Measurements from ENCODE around the gene TMEM184B.

TMEM184B gene

DNA sequence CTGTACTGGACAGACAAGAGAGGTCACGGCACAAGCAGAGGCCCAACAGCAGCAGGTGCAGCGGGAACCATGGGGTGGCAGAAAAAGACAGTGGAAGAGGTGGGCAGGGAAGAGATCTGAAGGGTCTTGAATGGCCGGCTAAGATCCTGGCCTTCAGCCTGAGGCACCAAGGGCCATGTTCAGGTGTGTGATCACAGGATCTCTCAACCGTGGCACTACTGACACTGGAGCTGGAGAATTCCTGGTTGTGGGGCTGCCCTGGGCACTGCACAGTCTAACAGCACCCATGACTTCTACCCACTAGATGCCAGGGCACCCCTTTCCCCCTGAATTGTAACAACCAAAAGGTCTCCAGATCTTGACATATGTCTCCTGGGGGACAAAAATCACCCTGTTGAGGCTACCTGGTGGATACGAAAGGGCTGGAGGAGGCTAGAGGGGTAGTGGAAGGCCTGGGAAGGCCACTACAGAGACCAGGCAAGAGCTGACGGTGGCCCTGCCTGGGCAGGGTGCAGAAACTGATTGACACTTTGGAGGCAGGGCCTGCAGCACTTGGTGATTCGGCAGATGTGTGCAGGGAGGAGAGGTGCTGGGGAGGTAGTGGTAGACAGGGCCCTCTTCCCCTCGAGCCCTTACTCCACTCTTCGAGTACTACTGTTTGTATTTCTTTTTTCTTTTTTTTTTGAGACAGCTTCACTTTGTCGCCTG is 36.1 kb upstream of the TMEM184B start:
- no peak for DNase-seq (ENCODE audit: low spot score)

DNA sequence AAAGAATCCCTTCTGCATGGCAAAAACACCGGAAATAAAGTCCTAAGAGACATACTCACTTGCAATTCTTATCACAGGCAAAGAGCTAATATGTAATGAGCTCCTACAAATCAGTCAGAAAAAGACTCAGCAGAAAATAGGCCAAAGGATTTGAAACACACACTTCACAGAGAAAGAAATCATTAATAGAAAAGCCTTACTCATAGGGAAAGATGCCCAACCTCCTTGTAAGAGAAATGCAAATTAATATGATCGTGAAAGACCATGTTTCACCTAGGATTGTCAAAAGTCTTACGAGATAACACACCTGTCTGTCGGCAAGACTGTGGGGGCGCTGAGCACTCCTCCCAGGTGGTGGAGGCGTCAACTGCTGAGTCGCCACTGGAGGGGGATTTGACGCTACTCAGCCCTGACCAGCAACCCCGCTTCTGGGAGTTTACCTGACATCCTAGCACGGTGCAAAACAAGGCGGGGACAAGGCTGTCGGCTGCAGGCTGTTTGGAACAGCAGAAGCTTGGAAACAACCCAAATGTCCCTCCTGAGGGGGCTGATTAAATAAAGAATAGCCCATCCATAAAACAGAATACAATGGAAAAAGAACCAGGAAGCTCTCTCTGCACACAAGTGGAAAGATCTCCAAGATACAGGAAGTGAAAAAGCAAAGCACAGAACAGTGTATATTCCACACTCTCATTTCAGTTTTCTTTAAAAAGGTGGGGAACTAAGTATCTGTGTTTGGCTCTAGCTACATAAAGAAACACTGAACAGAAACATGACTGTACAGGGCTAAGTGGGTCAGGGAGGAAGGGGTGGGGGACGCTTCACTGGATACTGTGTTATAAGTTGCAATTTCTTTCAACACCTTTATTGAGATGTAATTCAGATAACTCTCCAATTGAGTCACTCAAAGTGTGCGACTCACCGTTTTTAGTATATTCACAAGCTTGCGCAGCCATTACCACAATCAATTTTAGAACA is 33.0 kb upstream of the TMEM184B start:
- no peak for DNase-seq (ENCODE audit: low spot score)

DNA sequence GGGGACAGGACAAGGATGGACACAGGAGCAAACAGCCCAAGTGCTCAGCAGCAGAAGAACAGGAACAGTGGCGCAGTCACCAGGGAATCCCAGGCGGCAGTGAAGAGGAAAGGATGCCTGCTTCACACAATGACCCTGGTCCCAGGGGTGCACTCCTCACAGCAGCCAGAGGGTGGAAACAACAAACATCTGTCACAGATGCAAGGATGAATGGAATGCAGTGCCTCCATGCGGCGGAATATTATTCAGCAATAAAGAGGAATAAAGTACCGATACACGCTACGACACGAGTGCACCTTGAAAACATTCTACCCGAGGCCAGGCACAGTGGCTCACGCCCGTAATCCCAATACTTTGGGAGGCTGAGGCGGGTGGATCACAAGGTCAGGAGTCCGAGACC is 31.7 kb upstream of the TMEM184B start:
- DNase-seq (ENCODE audit: low spot score), result no peak

DNA sequence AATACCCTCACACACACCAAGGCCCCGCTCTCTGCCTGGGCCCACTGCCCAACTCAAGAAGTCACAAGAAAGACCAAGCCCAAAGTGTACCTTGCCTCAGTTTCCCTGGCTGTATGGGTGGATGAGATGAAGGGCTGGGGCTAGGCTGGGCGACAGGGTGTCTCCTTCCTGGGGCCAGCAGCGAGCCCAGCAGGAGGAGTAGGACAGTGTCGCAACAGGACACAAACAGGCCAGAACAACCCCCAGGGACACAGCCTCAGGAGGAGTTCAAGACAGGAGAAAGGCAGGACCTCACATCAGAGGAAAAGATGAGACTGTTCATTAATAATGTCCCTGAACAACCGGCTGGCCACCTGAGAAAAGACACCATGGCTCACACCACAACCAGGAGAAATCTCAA is 31.2 kb upstream of the TMEM184B start:
- DNase-seq (ENCODE audit: low spot score), result no peak

DNA sequence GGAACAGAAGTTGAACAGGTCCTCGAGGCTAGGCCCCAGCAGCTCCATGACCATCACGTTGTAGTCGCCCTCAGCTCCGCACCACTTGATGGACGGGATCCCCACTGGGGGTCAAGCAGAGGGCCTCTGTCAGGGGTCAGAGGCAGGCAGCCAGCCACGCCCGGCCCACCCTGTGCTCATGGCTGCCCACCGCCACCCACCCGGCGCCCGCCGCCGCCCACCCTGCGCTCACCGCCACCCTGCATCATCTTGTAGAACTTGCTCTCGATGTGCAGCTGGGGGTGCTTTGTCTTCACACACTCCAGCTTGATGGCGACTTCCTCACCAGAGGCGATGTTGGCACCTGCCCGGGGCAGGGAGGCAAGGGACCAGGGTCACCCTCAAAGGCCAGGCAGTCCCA is 30.1 kb upstream of the TMEM184B start:
- no peak for DNase-seq (ENCODE audit: low spot score)

DNA sequence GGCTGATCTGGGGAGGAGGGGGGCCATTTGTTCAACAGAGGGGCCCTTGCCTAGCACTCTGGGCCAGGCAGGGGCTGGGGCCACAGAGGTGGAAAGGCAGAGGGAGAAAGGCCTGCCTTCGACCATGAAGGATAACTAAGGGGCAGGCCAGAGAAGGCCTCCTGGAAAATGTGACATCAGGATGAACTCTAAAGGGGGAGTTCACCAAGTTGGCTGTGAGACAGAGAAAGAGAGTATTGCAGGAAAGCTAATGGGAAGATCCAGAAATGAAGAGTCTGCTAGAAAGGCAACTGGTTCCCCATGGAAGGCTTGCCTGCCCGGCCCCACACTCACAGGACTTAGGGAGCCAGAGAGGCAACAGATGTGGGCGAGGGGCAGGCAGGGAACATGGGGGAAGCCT is 28.1 kb upstream of the TMEM184B start:
- no peak for DNase-seq (ENCODE audit: low spot score)

DNA sequence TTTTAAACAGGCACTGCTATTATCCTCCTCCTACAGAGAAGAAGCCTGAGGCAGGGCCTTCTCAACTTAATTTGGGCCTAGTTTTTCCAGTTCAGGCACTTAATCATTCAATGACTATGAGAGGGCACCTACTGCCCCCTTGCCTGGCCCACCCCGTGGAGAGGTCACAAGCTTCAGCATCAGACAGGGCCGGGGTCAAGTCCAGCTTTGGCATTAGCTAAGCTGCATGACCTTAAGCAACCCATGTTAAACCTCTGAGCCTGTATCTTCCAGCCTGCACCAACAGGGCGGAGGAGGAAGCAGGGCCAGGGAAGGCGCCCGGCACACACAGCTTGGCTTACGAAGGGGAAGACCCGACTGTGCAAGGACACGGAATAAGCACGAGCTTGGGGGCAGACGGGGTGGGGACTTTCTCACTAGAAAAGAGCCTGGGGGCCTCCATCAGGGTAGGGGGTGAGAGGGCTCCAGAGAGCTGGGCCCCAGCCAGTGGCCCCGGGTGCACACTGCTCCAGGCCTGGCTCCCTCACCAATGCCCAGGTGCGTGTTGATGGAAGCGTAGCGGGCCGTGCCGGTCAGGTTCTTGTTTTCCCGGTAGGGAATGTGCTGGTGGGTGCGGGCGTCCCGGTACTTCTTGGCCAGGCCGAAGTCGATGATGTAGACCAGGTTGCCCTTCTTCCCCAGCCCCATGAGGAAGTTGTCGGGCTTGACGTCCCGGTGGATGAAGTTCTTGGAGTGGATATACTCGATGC is 27.6 kb upstream of the TMEM184B start:
- DNase-seq (ENCODE audit: low spot score), result no peak

DNA sequence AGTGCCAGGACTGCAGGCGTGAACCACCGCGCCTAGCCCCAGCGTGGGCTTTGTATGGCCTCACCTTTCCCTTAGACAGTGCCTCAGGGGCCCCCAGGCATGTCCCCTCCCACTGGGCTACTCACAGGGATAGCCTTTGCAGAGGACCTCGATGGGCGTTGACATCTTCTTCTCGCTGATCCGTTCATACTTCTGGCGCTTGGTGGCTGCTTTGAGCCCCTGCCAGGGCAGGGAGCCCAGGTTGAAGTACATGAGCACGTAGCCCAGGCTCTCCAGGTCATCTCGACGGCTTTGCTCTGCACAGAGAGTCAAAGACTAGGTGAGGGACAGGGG is 26.9 kb upstream of the TMEM184B start:
- DNase-seq (ENCODE audit: low spot score), result no peak

DNA sequence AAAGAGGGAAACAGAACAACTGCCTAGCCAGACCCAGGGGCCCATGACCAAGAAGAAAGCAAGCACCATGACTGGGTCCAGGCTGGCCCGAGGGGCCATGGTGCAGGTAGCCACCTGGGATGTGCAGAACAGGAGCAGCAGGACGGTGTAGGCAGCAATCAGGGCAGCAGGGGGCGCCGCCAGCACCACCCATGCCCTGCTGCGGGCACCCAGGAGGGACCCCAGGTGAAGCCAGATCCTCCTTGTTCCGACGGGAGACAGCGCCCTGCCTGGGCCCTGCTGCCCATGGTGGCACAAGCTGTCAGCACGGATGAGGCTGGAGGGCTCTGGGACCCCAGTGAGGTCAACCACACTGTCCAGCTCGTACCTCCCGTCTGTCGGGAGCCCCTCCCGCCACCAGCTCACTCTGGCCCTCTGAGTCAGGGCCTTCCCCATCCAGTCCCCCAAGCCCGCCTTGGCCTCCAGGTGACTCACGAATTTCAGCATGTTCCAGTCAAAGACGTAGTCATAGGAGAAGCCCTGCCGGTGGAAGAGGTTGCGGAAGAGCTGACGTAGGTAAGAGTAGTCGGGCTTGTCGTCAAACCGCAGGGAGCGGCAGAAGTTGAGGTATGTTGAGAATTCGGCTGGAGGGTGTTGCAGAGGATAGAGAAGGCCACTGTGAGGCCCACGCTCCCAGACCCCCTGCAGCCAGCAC is 25.6 kb upstream of the TMEM184B start:
- DNase-seq (ENCODE audit: low spot score), result no peak

DNA sequence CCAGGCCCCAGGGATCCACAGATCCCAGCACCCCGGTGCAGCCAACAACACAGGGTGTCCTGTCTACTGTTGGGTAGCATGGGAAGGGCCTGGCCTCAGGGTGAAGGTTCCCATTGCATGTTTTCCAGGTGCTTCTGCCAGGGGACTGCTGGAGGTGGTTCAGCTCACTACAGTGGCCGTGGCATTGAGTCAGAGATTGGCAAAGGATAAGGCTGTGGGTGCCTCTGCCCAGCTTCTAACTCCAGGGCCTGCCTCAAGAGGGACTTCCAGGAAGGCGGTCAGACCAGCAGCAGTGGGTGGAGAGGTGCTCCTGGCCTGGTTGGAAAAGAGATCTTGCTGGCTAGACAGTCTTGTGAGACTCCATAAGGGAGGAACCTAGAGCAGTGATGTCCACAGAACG is 23.6 kb upstream of the TMEM184B start:
- no peak for DNase-seq (ENCODE audit: low spot score)

DNA sequence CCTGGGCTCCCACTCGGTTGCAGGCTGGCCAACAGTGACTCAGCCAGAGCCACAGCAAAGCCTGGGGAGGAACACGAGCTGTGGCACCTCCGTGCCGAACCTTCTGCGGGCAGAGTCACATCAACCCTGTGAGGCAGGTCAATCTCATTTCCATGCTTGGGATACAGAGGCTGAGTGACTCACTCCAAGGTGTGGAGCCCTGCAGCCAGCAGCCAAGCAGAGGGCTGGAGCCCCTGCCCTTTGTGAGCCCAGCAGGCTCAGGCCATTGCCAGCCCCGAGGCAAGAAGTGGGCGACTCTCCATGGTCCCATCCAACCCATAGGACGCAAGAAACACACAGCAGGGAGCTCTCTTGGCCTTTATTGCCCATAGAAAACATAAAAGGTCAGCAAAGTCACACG is 23.1 kb upstream of the TMEM184B start:
- DNase-seq (ENCODE audit: low spot score), result no peak

DNA sequence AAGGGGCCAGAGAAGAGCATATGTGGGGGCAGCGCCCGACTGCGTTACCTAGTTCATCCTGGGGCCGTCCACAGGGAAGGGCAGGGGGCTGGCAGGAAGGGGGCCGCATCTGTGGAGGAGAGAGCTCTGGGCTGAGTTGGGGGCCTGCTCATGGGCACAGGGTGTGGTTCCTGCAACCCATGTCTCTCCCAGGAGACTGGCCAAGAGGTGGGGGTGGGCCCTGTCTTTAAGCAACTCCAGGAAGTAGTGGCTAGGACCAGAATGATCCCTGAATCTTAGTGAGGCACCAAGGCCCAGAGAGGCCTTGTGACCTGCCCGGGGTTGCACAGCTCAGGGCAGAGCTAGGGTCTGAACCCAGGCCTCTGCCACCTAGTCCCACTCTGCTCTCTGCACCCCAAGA is 22.5 kb upstream of the TMEM184B start:
- no peak for DNase-seq (ENCODE audit: low spot score)

DNA sequence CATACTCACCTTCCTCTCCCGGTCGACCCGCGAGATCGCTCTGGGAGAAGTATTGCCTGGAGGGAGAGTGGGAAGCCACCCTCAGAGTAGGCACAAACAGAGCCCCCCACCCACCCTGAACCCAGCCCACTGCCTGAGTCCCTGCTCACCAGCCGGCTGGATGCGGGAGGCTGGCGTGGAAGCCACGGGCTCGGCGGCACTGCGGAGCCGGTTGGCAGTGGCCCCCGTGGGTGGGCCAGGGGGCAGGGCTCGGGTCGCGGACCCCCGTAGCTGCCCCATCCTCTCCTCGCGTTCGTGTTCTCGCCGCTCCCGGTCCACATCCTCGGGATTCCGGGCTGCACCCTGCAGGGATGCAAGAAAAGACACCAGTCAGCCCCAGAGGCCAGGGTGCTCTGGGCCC is 21.4 kb upstream of the TMEM184B start:
- DNase-seq (ENCODE audit: low spot score), result no peak

DNA sequence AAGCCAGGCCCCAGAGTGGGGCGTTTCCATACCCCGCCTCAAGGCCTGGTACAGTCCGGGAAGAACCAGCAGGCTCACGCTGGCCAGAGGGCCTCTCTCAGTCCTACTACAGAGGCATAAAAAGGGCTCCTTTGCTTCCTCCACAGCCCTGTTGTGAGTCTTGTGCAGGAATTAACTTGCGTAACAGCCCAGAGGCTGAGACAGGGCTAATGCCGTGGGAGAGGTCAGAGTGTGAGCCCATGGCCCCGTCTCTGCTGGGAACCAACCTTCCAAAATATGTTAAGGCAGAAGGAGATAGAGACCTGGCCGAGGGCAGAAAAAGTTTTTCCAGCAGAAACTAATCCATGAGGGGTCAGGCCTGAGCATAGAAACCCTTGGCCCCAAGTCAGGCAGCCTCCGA is 19.9 kb upstream of the TMEM184B start:
- no peak for DNase-seq (ENCODE audit: low spot score)

DNA sequence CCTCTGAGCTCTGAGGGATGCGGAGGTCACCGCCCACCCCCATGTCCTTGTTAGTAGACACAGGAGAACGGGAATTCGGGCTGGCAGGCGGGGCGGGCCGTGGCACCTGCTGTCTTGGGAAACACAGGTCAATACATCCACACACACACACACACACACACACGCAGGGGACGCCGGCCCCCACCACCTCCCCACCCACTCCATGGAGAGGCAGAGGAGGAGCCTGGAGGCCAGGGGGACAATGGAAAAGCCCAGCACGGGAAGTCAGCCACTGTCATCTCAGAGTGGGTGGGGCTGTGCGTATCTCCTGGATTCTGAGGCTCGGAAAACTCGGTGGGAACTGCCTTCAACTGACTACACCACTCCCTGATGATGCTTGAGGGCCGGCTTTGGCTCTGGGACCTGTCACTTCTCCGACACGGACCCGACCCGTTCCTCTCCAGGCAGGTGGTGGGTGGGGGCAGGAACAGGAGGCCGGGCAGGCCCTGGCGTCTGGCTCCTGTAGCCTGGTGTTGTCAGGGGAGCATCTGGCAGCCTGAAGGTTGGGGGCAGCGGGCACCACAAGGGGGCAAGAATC is 18.5 kb upstream of the TMEM184B start:
- no peak for DNase-seq (ENCODE audit: low spot score)

DNA sequence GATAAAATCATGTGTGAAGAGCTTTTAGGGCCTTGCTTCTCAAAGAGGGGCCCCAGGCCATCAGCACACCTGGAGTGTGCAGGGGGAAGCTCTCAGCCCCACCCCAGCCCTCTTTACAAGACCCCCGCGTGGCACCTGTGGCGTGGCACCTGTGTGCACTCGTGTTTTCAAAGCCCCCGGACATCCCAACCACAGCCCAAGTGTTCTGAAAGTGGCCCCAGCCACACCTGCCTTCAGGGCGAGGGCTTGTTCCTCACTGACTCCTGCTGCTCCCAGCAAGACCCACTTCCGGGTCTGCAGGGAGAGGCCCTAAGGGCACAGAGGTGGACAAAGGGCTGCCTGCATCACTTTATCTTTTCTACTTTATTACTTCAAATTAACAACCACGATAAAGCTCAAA is 17.5 kb upstream of the TMEM184B start:
- DNase-seq (ENCODE audit: low spot score), result no peak

DNA sequence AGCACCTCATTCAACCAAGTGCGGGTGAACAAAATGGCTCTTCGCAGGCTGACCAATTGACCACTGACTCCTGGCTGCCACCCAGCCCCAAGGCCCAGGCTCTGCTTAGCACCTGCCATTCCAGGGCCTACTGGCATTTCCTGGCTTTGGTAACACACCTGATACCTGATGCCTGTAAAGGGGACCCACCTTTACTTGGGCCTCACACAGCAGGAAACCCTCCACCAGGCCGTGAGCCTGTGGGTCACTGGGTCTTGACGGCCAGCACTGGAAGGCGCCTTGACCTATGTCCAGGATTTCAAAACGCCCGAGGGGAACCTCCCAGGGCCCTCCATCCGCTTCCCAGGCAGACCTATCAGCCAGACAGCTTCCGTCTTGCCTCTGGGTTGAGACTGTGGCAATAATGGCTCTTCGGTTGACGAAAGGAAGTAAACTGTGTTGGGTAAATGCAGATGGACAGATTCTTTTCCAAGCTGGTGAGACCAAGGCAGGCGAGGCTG is 16.8 kb upstream of the TMEM184B start:
- DNase-seq (ENCODE audit: low spot score), result no peak

DNA sequence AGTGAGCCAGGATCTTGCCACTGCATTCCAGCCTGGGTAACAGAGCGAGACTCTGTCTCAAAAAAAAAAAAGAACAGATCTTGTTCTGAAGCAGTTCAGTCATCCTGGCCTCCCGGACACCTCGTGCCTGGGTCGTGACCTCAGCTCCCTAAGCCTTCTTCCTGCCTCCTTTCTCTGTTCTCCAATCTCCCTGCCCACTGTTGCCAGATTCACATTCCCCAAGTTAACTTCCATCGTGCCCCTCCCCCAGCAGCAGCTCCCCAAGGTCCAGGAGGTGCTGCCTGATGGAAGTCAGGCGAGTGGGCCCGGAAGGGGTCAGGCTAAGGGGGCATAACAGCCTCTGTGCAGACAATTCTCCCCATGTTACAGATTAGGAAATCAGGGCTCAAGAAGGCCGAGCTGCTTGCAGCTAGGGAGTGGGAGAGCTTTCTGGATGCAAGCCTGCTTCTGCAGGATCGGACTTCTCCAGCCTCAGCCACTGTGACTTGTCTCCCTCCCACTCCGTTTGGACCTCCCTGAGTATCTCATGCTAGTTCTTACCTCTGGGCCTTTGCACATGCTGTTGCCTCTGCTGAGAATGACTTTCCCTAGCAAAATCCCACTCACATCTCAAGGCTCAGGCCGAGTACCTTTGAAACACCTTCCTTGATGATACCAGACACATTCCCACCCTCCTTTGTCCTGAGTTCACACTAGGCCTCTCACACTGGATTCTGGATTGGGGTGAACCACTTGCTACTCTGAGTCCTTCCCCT is 14.3 kb upstream of the TMEM184B start:
- no peak for DNase-seq (ENCODE audit: low spot score)

DNA sequence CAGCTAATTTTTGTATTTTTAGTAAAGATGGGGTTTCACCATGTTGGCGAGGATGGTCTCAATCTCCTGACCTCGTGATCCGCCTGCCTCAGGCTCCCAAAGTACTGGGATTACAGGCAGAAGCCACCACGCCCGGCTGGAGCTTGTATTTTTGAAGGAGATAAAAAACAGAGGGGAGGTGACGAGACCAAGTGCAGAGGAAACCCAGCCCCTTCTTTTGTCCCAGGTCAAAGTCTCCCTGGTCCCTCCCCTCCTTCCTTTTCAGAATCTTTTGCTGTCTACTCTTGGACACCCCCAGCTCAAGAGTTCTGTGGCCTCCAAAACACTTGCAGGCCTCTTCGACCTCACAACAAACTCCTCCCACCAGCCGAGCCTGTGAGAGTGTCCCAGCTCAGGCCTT is 12.2 kb upstream of the TMEM184B start:
- DNase-seq (ENCODE audit: low spot score), result no peak

DNA sequence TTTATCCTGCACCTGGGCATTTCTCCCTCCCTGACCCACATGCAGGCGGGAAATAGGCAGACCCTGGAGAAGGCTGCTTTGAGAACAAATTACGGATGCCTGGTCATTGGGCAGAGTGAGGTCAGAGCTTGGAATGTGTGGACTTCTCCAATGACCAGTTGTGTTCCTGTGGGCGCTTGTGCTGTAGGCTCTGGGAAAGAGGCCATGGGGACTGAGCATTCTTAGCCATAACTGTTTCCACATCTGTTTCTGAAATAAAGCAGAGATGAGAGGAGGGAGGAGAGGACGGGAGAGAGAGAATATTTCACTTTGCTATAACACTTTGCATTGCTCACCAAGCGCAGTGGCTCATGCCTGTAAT is 11.2 kb upstream of the TMEM184B start:
- DNase-seq (ENCODE audit: low spot score), result no peak

DNA sequence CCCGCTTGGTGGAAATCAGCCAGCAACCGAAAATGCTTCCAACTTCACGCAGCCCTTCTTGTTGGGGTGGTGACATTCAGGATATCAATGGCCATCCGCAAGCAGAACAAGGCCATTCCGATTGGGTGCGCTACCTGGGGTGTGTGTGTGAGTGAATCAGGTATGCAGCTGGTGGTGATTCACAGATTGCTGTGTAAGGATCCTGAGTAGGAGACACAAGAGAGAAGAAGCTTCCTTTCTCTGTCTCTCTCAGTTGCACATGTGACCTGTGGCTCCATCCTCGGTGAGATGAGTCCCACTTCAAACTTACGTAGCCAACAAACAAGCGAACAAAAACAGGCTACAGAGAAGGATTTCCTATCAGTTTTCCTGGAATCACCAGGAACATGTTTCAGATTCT is 9.6 kb upstream of the TMEM184B start:
- DNase-seq (ENCODE audit: low spot score), result no peak
